ENCODE measurements around the gene DAB2IP. TPM values are rescaled to one million over a fixed set of nuclear protein-coding genes. Genes with fewer than 3 reads are reported as not detected.
"Not testable (repeated sequence)": the region's sequence is repeated elsewhere in the genome, so short reads cannot be mapped to it uniquely, and the experiment has no call there.

DAB2IP gene
- total RNA-seq, 1 donor from 2014 or later = 71.6 TPM

- Histone ChIP-seq H3K36me3 (no peaks in the 10 kb centered on the region), H3K9me3 (no peaks in the 10 kb centered on the region), H3K4me3 (no peak overlapping the region), H3K27ac (no peak overlapping the region), H3K27me3 (no peaks in the 10 kb centered on the region), H3K4me1 (peaks cover 0 to 2% of the 10 kb centered on the region in 2 donors)
- DNase-seq (ENCODE audit: low spot score in 2 of 2) = no peak
- intact Hi-C loops (cut with DNase I) = loop anchor here (5.0 kb wide), 1 partner anchor 350 kb away; no protein-coding TSS in a partner anchor
- TF ChIP-seq CTCF (IDR thresholded peaks at IDR 0.05) = no peak
These were observed 8.7 kb upstream of the DAB2IP start for GRCh38 chr9:121642758-121643157.

GRCh38 chr9:121643473-121643872, 8.0 kb upstream of the DAB2IP start:
- no peak for TF ChIP-seq CTCF (IDR thresholded peaks at IDR 0.05)
- DNase-seq (ENCODE audit: low spot score in 2 of 2) = no peak
- intact Hi-C loops (cut with DNase I) = loop anchor here (5.0 kb wide), 1 partner anchor 349 kb away; no protein-coding TSS in a partner anchor
- H3K27ac ChIP-seq = no peak overlapping the region
- no peaks in the 10 kb centered on the region for H3K9me3 ChIP-seq
- H3K4me3 ChIP-seq = no peak overlapping the region
- H3K36me3 ChIP-seq = no peaks in the 10 kb centered on the region
- no peaks in the 10 kb centered on the region for H3K27me3 ChIP-seq
- no peaks in the 10 kb centered on the region for H3K4me1 ChIP-seq

GRCh38 chr9:121644040-121644439, 7.4 kb upstream of the DAB2IP start:
- not testable (repeated sequence) for H3K36me3 ChIP-seq; DNase-seq (ENCODE audit: low spot score in 2 of 2); H3K9me3 ChIP-seq; H3K27ac ChIP-seq; H3K27me3 ChIP-seq; H3K4me1 ChIP-seq; H3K4me3 ChIP-seq
- intact Hi-C loops (cut with DNase I) = loop anchor here (5.0 kb wide), 1 partner anchor 348 kb away; no protein-coding TSS in a partner anchor

GRCh38 chr9:121645003-121645402, 6.4 kb upstream of the DAB2IP start:
- no peak for DNase-seq (ENCODE audit: low spot score in 2 of 2)
- H3K9me3 ChIP-seq = no peaks in the 10 kb centered on the region
- H3K27me3 ChIP-seq = no peaks in the 10 kb centered on the region
- peaks cover 0 to under 1% of the 10 kb centered on the region in 2 donors for H3K4me1 ChIP-seq
- no peaks in the 10 kb centered on the region for H3K36me3 ChIP-seq
- no peak for TF ChIP-seq CTCF (IDR thresholded peaks at IDR 0.05)
- no peak overlapping the region for H3K4me3 ChIP-seq
- intact Hi-C loops (cut with DNase I) = no loop called here
- H3K27ac ChIP-seq = no peak overlapping the region

GRCh38 chr9:121645853-121646807, 5.3 kb upstream of the DAB2IP start:
- intact Hi-C loops (cut with DNase I) = no loop called here
- H3K36me3 ChIP-seq = no peaks in the 10 kb centered on the region
- TF ChIP-seq CTCF (IDR thresholded peaks at IDR 0.05) = no peak
- DNase-seq (ENCODE audit: low spot score in 2 of 2) = no peak
- peaks cover 4 to 9% of the 10 kb centered on the region in 2 donors for H3K4me1 ChIP-seq
- no peaks in the 10 kb centered on the region for H3K27me3 ChIP-seq
- H3K9me3 ChIP-seq = no peaks in the 10 kb centered on the region
- no peak overlapping the region for H3K27ac ChIP-seq
- no peak overlapping the region for H3K4me3 ChIP-seq

GRCh38 chr9:121646992-121647391, 4.4 kb upstream of the DAB2IP start:
- intact Hi-C loops (cut with DNase I) = no loop called here
- Histone ChIP-seq H3K27me3 (no peaks in the 10 kb centered on the region), H3K9me3 (no peaks in the 10 kb centered on the region), H3K4me1 (peaks cover 7 to 15% of the 10 kb centered on the region in 2 donors), H3K4me3 (no peak overlapping the region), H3K36me3 (no peaks in the 10 kb centered on the region), H3K27ac (no peak overlapping the region)
- no peak for DNase-seq (ENCODE audit: low spot score in 2 of 2)
- no peak for TF ChIP-seq CTCF (IDR thresholded peaks at IDR 0.05)
